Uterus (tissue), 4 donors: ENCODE results near the gene PTPN11. TPM values are rescaled to one million over a fixed set of nuclear protein-coding genes. Genes with fewer than 3 reads are reported as not detected.

Source experiments
- DNase-seq, 2 donors: peaks; one replicate each; pipeline ENCODE4 v3.0.0-alpha.2; 2019 to 2020
- H3K27ac ChIP-seq, 2 donors: fragments of 200-600 bp; sonication (generic); 1 replicate in 1 of 2; 2 replicates in 1 of 2; pipeline ENCODE4 v1.5.1; 2016 to 2018
- H3K27me3 ChIP-seq, 2 donors: fragments of 200-600 bp; sonication (generic); one replicate each; pipeline ENCODE4 v1.5.1; 2018 to 2019; ENCODE audit warnings: control low read depth in 1 of 2
- H3K36me3 ChIP-seq, 2 donors: fragments of 200-600 bp; sonication (generic); one replicate each; pipeline ENCODE4 v1.5.1; 2019; ENCODE audit warnings: control low read depth in 1 of 2
- H3K4me1 ChIP-seq, 2 donors: fragments of 200-600 bp; sonication (generic); one replicate each; pipeline ENCODE4 v1.5.1; 2018 to 2019; ENCODE audit warnings: control low read depth in 1 of 2
- H3K4me3 ChIP-seq, 2 donors: fragments of 200-600 bp; sonication (generic); 1 replicate in 1 of 2; 2 replicates in 1 of 2; pipeline ENCODE4 v1.5.1; 2018 to 2019; ENCODE audit warnings: mild to moderate bottlenecking in 1 of 2
- H3K9me3 ChIP-seq, 2 donors: fragments of 200-600 bp; sonication (generic); one replicate each; pipeline ENCODE4 v1.5.1; 2019; ENCODE audit warnings: control low read depth in 1 of 2
- POLR2A ChIP-seq, 2 donors: fragments of 450-650 bp; IDR thresholded peaks; one replicate each; pipeline ENCODE4 v1.6.1; 2016; ENCODE audit warnings: antibody characterized with exemption in 2 of 2, mild to moderate bottlenecking in 1 of 2, moderate library complexity in 1 of 2
- intact Hi-C: fragments of 100-400 bp; cut with DNase I; formaldehyde crosslinking; loops from one replicate; pipeline ENCODE4 v1.15.1; 2023; ENCODE audit warnings: low total_unique reads
- total RNA-seq, 4 donors: library from RNA; depleted of rRNA in 3 of 4; stranded (reverse); fragments of >200 nt in 3 of 4; gene quantifications; one replicate each; pipeline versions ENCODE4 v1.1.0 to v1.2.4, GENCODE V29; 2014 to 2023
- TF ChIP-seq, protein P1 (sequence below), 4 experiments: fragments of 200-600 bp in 2 of 4; fragments of 450-650 bp in 2 of 4; sonication (generic) in 2 of 4; IDR thresholded peaks; one replicate each; pipeline ENCODE4 v1.5.1; 2016 to 2019; ENCODE audit warnings: antibody characterized with exemption in 4 of 4, mild to moderate bottlenecking in 2 of 4, moderate library complexity in 1 of 4
- donor health status: DM: yes; HTN: yes; CAD: no.

Gene PTPN11
- total RNA-seq, result 100 to 1,000 TPM in 2 of 4 donors, 10 to 100 TPM in 2; 45.3 to 116 (median 76.9) TPM

DNA sequence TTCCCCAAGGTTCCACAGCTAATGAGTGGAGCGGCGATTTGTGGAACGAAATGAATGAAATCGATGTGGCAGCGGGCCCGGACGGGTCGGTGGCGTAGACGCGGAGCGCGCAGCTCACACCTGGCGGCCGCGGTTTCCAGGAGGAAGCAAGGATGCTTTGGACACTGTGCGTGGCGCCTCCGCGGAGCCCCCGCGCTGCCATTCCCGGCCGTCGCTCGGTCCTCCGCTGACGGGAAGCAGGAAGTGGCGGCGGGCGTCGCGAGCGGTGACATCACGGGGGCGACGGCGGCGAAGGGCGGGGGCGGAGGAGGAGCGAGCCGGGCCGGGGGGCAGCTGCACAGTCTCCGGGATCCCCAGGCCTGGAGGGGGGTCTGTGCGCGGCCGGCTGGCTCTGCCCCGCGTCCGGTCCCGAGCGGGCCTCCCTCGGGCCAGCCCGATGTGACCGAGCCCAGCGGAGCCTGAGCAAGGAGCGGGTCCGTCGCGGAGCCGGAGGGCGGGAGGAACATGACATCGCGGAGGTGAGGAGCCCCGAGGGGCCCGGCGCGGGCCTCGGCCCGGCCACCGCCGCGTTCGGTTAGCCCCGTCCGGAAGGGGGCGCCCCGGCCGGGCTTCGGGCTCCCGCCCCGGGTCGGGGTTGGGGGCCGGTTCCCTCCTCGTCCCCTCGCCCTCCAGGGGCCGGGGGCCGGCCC is at the start of gene PTPN11:
TSS of gene PTPN11 (plus strand) at position 340 of the 689 bp plus-strand sequence. CDS start at position 505, 165 bp downstream.
- Histone ChIP-seq H3K27me3 (no peaks in the 10 kb centered on the region), H3K4me3 (peak within 1 kb of the TSS; percentile 78 to 81)

GRCh38 chr12:112370199-112370598 is 48.5 kb upstream of the PTPN11 start:
- Histone ChIP-seq H3K4me3 (no peak overlapping the region), H3K4me1 (no peaks in the 10 kb centered on the region), H3K9me3 (no peaks in the 10 kb centered on the region), H3K36me3 (no peaks in the 10 kb centered on the region), H3K27ac (no peak overlapping the region), H3K27me3 (no peaks in the 10 kb centered on the region)
- intact Hi-C loops, result no loop called here
- DNase-seq, result no peak
- TF ChIP-seq POLR2A (IDR thresholded peaks at IDR 0.05), result no peak
- TF ChIP-seq, protein P1, sequence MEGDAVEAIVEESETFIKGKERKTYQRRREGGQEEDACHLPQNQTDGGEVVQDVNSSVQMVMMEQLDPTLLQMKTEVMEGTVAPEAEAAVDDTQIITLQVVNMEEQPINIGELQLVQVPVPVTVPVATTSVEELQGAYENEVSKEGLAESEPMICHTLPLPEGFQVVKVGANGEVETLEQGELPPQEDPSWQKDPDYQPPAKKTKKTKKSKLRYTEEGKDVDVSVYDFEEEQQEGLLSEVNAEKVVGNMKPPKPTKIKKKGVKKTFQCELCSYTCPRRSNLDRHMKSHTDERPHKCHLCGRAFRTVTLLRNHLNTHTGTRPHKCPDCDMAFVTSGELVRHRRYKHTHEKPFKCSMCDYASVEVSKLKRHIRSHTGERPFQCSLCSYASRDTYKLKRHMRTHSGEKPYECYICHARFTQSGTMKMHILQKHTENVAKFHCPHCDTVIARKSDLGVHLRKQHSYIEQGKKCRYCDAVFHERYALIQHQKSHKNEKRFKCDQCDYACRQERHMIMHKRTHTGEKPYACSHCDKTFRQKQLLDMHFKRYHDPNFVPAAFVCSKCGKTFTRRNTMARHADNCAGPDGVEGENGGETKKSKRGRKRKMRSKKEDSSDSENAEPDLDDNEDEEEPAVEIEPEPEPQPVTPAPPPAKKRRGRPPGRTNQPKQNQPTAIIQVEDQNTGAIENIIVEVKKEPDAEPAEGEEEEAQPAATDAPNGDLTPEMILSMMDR (IDR thresholded peaks at IDR 0.05), result no peak

More for the DNA sequence above, at the start of gene PTPN11:
- Histone ChIP-seq H3K36me3 (no peaks in the 10 kb centered on the region), H3K27ac (peak within 1 kb of the TSS; percentile 96), H3K4me1 (no peaks in the 10 kb centered on the region), H3K9me3 (no peaks in the 10 kb centered on the region)
- peak; percentile 81 to 91 for DNase-seq
- intact Hi-C loops, result no loop called here
- peak; percentile 64 to 92 for TF ChIP-seq POLR2A (IDR thresholded peaks at IDR 0.05)
- TF ChIP-seq, protein P1 (IDR thresholded peaks at IDR 0.05), result peak in 3 of 4 experiments; percentile 6 to 34 (median 15)

DNA sequence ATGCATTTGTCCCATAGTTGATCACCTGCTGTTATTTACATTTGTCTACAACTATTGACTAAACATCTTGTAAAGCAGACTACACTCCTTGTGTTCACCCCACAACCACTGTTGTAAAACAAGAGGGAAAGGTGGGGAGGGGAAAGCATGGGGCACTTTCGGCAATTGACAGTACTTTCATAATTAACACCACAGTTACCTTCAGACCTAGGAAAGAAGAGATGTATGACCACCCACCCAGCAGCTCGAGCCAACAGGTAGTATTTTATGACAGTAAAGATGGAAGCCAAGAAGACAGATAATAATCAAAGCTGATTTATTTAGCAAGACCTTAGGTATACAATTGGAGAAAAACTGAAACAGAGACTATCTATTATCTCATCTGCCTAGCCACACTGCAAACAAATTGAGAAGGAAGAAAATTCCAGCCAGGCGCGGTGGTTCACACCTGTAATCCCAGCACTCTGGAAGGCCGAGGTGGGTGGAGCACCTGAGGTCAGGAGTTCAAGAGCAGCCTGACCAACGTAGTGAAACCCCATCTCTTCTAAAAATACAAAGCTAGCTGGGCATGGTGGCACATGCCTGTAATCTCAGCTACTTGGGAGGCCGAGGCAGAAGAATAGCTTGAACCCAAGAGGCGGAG is 47.8 kb upstream of the PTPN11 start:
- intact Hi-C loops, result no loop called here
- Histone ChIP-seq H3K4me1 (no peaks in the 10 kb centered on the region), H3K4me3 (no peak overlapping the region), H3K27me3 (no peaks in the 10 kb centered on the region), H3K27ac (no peak overlapping the region), H3K9me3 (no peaks in the 10 kb centered on the region), H3K36me3 (no peaks in the 10 kb centered on the region)
- no peak for DNase-seq
- TF ChIP-seq POLR2A (IDR thresholded peaks at IDR 0.05), result no peak
- TF ChIP-seq, protein P1 (IDR thresholded peaks at IDR 0.05), result no peak

- Histone ChIP-seq H3K4me3 (no peak overlapping the region), H3K27me3 (no peaks in the 10 kb centered on the region), H3K36me3 (no peaks in the 10 kb centered on the region), H3K9me3 (no peaks in the 10 kb centered on the region), H3K27ac (no peak overlapping the region), H3K4me1 (no peaks in the 10 kb centered on the region)
- TF ChIP-seq POLR2A (IDR thresholded peaks at IDR 0.05), result no peak
- intact Hi-C loops, result no loop called here
- no peak for DNase-seq
Measured at GRCh38 chr12:112374166-112374740, 44.5 kb upstream of the PTPN11 start.

DNA sequence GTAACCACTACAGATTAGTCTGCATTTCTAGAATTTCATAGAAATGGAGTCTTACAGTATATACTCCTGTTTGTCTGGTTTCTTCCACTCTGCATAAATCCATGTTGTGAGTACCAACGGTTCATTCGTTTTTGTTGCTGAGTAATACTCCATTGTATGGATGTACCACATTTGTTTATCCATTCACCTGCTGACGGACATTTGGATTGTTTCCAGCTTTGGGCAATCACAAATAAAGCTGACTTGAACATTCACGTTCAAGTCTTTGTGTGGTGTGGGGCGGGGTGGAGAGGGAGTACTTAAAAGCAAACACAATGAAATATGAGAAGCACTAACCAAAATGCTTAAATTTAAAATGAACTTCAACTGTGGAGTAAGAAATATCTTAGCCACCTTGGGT is 43.6 kb upstream of the PTPN11 start:
- no peak overlapping the region for H3K4me3 ChIP-seq
- DNase-seq, result no peak
- intact Hi-C loops, result no loop called here
- TF ChIP-seq, protein P1 (IDR thresholded peaks at IDR 0.05), result no peak
- TF ChIP-seq POLR2A (IDR thresholded peaks at IDR 0.05), result no peak
- peaks cover 0 to 2% of the 10 kb centered on the region in 2 donors for H3K4me1 ChIP-seq
- H3K36me3 ChIP-seq, result no peaks in the 10 kb centered on the region
- no peaks in the 10 kb centered on the region for H3K9me3 ChIP-seq
- no peak overlapping the region for H3K27ac ChIP-seq
- no peaks in the 10 kb centered on the region for H3K27me3 ChIP-seq
